H1 (cell line): ENCODE measurements around the gene PODN. TPM values are rescaled to one million over a fixed set of nuclear protein-coding genes. Genes with fewer than 3 reads are reported as not detected.

Source experiments
- CTCF ChIA-PET: fragments of 300-600 bp; sonication (Branson Sonifier 250); formaldehyde crosslinking; loops from one replicate; lab custom pipeline; 2021; ENCODE audit not compliant: partially characterized antibody; lab: Charles Lee
- POLR2A ChIA-PET: fragments of 300-600 bp; sonication (Branson Sonifier 250); formaldehyde crosslinking; loops from one replicate; lab custom pipeline; 2021; ENCODE audit warnings: inconsistent platforms; ENCODE audit not compliant: partially characterized antibody; lab: Charles Lee
- DNase-seq, 2 experiments: peaks; one replicate each; pipeline versions ENCODE4 v3.0.0 to v3.0.0-alpha.2; 2010 to 2022; ENCODE audit warnings: low spot score in 2 of 2, low read depth in 1 of 2, mixed read lengths in 1 of 2
- FAIRE-seq: peaks from 2 replicates; lab custom pipeline; 2011; peaks lifted over from hg19 to GRCh38; lab: Jason Lieb, UNC
- H2AFZ ChIP-seq: 2 replicates; pipeline ENCODE4 v1.8.1; 2012; ENCODE audit warnings: low read length, inconsistent platforms
- H2AK5ac ChIP-seq: 2 replicates; pipeline ENCODE4 v1.6.1; 2013; ENCODE audit warnings: low read depth, low read length
- H2BK120ac ChIP-seq: replicated peaks from 2 replicates; pipeline ENCODE3; 2013; ENCODE audit warnings: low read depth, low read length, inconsistent platforms
- H2BK12ac ChIP-seq: 2 replicates; pipeline ENCODE4 v1.6.1; 2013; ENCODE audit warnings: low read depth, low read length
- H2BK15ac ChIP-seq: 2 replicates; pipeline ENCODE4 v1.6.1; 2013; ENCODE audit warnings: low read length
- H2BK20ac ChIP-seq: 2 replicates; pipeline ENCODE4 v1.6.1; 2013; ENCODE audit warnings: low read length
- H2BK5ac ChIP-seq: 2 replicates; pipeline ENCODE4 v1.6.1; 2013; ENCODE audit warnings: low read depth, low read length
- H3K14ac ChIP-seq: 2 replicates; pipeline ENCODE4 v1.6.1; 2013; ENCODE audit warnings: inconsistent platforms; ENCODE audit not compliant: insufficient read length
- H3K18ac ChIP-seq: 2 replicates; pipeline ENCODE4 v1.6.1; 2013; ENCODE audit warnings: low read length; ENCODE audit errors: extremely low read depth
- H3K23ac ChIP-seq: 2 replicates; pipeline ENCODE4 v1.6.1; 2013; ENCODE audit warnings: inconsistent platforms; ENCODE audit not compliant: insufficient read length
- H3K23me2 ChIP-seq: 2 replicates; pipeline ENCODE4 v1.6.1; 2013; ENCODE audit warnings: low read depth, low read length
- H3K27ac ChIP-seq: 2 replicates; pipeline ENCODE4 v1.6.1; 2011; ENCODE audit warnings: low read depth, low read length, inconsistent platforms
- H3K27me3 ChIP-seq, 4 experiments: replicated peaks in 1 of 4; 1 replicate in 1 of 4; 2 replicates in 3 of 4; pipeline versions ENCODE4 v1.6.1 to v1.8.1; 2011 to 2013; ENCODE audit warnings: low read length in 3 of 4, mild to moderate bottlenecking in 3 of 4, inconsistent platforms in 2 of 4, mixed read lengths in 2 of 4, moderate library complexity in 1 of 4; ENCODE audit not compliant: control insufficient read depth in 3 of 4, insufficient read depth in 3 of 4; ENCODE audit errors: extremely low read depth in 1 of 4
- H3K36me3 ChIP-seq, 4 experiments: 2 replicates each; pipeline versions ENCODE4 v1.6.1 to v1.8.1; 2011 to 2013; ENCODE audit warnings: mild to moderate bottlenecking in 4 of 4, low read length in 3 of 4, moderate library complexity in 2 of 4, control low read depth in 1 of 4, inconsistent platforms in 1 of 4; ENCODE audit not compliant: insufficient read depth in 4 of 4, control insufficient read depth in 2 of 4
- H3K4ac ChIP-seq: replicated peaks from 2 replicates; pipeline ENCODE3; 2013; ENCODE audit warnings: low read length, low read depth, mixed read lengths, inconsistent platforms; ENCODE audit not compliant: insufficient read length
- H3K4me1 ChIP-seq, 4 experiments: replicated peaks in 1 of 4; 1 replicate in 1 of 4; 2 replicates in 3 of 4; pipeline versions ENCODE4 v1.6.1 to v1.8.1; 2011 to 2013; ENCODE audit warnings: low read length in 3 of 4, inconsistent platforms in 2 of 4, mixed read lengths in 1 of 4; ENCODE audit not compliant: insufficient read depth in 4 of 4, control insufficient read depth in 3 of 4
- H3K4me2 ChIP-seq, 2 experiments: 2 replicates each; pipeline versions ENCODE4 v1.6.1 to v1.8.1; 2011 to 2013; ENCODE audit warnings: low read depth in 2 of 2, low read length in 2 of 2, control low read depth in 1 of 2, inconsistent platforms in 1 of 2, mild to moderate bottlenecking in 1 of 2; ENCODE audit not compliant: insufficient read depth in 1 of 2
- H3K4me3 ChIP-seq, 4 experiments: fragments of 200-600, 300-600 bp in 1 of 4; sonication (generic), shearing (Covaris generic), sonication (Bioruptor Twin) in 1 of 4; 2 replicates each; pipeline versions ENCODE4 v1.5.1 to v1.8.1; 2011 to 2016; ENCODE audit warnings: low read length in 4 of 4, low read depth in 3 of 4, control low read depth in 2 of 4, inconsistent platforms in 2 of 4, mild to moderate bottlenecking in 2 of 4, mixed read lengths in 1 of 4, moderate library complexity in 1 of 4; ENCODE audit not compliant: insufficient read depth in 2 of 4; ENCODE audit errors: extremely low read depth in 1 of 4
- H3K56ac ChIP-seq: replicated peaks from 2 replicates; pipeline ENCODE3; 2013; ENCODE audit warnings: low read depth, mild to moderate bottlenecking, mixed read lengths, low read length, inconsistent platforms; ENCODE audit not compliant: insufficient read length
- H3K79me1 ChIP-seq: 2 replicates; pipeline ENCODE4 v1.6.1; 2013; ENCODE audit warnings: low read depth, low read length, control low read depth
- H3K79me2 ChIP-seq, 2 experiments: 2 replicates each; pipeline versions ENCODE4 v1.6.1 to v1.8.1; 2012 to 2013; ENCODE audit warnings: low read length in 2 of 2, mild to moderate bottlenecking in 2 of 2, inconsistent platforms in 1 of 2; ENCODE audit not compliant: insufficient read depth in 2 of 2, control insufficient read depth in 1 of 2
- H3K9ac ChIP-seq, 4 experiments: replicated peaks in 1 of 4; 1 replicate in 1 of 4; 2 replicates in 3 of 4; pipeline versions ENCODE4 v1.6.1 to v1.8.1; 2011 to 2013; ENCODE audit warnings: low read depth in 3 of 4, low read length in 3 of 4, control low read depth in 2 of 4, mild to moderate bottlenecking in 2 of 4, moderate library complexity in 2 of 4, inconsistent platforms in 1 of 4; ENCODE audit errors: extremely low read depth in 1 of 4
- H3K9me3 ChIP-seq, 2 experiments: 2 replicates each; pipeline versions ENCODE4 v1.6.1 to v1.8.1; 2012 to 2013; ENCODE audit warnings: mild to moderate bottlenecking in 2 of 2, moderate library complexity in 2 of 2, control low read depth in 1 of 2, inconsistent platforms in 1 of 2, low read depth in 1 of 2, low read length in 1 of 2, mixed read lengths in 1 of 2; ENCODE audit not compliant: insufficient read depth in 2 of 2
- H4K20me1 ChIP-seq, 2 experiments: replicated peaks in 1 of 2; 2 replicates each; pipeline versions ENCODE3 to v1.8.1; 2011 to 2013; ENCODE audit warnings: inconsistent platforms in 2 of 2, low read length in 2 of 2, mild to moderate bottlenecking in 1 of 2; ENCODE audit not compliant: insufficient read depth in 2 of 2, control insufficient read depth in 1 of 2
- H4K5ac ChIP-seq: 2 replicates; pipeline ENCODE4 v1.6.1; 2013; ENCODE audit warnings: low read length, low read depth, mixed read lengths, inconsistent platforms; ENCODE audit not compliant: insufficient read length
- H4K8ac ChIP-seq: 2 replicates; pipeline ENCODE4 v1.8.0; 2013; ENCODE audit warnings: mild to moderate bottlenecking, moderate library complexity, low read length, inconsistent platforms; ENCODE audit not compliant: insufficient read depth; ENCODE audit errors: extremely low read depth
- H4K91ac ChIP-seq: replicated peaks from 2 replicates; pipeline ENCODE3; 2013; ENCODE audit warnings: low read length, mixed read lengths, inconsistent platforms; ENCODE audit not compliant: insufficient read length
- MAFK ChIP-seq: IDR thresholded peaks from 2 replicates; pipeline ENCODE4 v1.6.1; 2012; ENCODE audit warnings: low read depth, mild to moderate bottlenecking, improper control_type of control experiment, low read length
- RNF2 ChIP-seq: fragments of 200-900, 300-1000 bp; sonication (generic); IDR thresholded peaks from 2 replicates; pipeline ENCODE4 v1.7.1; 2016; ENCODE audit warnings: borderline replicate concordance, low read depth, mild to moderate bottlenecking, antibody characterized with exemption, low read length; ENCODE audit not compliant: poor library complexity, severe bottlenecking; ENCODE audit errors: missing control alignments
- WGBS, 2 experiments: shearing (Covaris generic) in 1 of 2; methylation state at CpG; one replicate each; pipeline versions ENCODE4 v1.1.6 to v1.1.7; 2013 to 2015; ENCODE audit warnings: low lambda C conversion rate in 2 of 2, mixed read lengths in 2 of 2, inconsistent platforms in 1 of 2, low coverage in 1 of 2, missing lambda C conversion rate in 1 of 2; ENCODE audit not compliant: insufficient replicate concordance in 2 of 2, insufficient coverage in 1 of 2, insufficient read length in 1 of 2; ENCODE audit errors: extremely low coverage in 1 of 2, missing lambda C conversion rate in 1 of 2; 5-methylcytosine and 5-hydroxymethylcytosine counted together
- polyA plus RNA-seq, 7 experiments: library from polyadenylated mRNA; depleted of rRNA in 3 of 7; stranded (reverse) in 5 of 7; unstranded in 2 of 7; fragments of >200 nt in 5 of 7; fragments of 200-250 nt in 2 of 7; gene quantifications; 1 replicate in 5 of 7; 2 replicates in 1 of 7; 4 replicates in 1 of 7; pipeline versions ENCODE4 v1.2.1 to v1.2.3, GENCODE V29; 2011 to 2013; ENCODE audit warnings: missing spikeins in 2 of 7, mixed read lengths in 2 of 7
- total RNA-seq: library from RNA; stranded (reverse); fragmentation: NEBNext Ultra II Directional; extraction: Animal tissue kit (Norgen Biotek cat#: 25700); gene quantifications from 2 replicates; pipeline ENCODE4 v1.2.1, GENCODE V29; 2021

The PODN gene
- total and polyA plus RNA-seq, 2 of the 8 experiments (the other 6 are each of a cell fraction or from before 2014, with no cell fraction given): 0.11 to 0.17 TPM

DNA sequence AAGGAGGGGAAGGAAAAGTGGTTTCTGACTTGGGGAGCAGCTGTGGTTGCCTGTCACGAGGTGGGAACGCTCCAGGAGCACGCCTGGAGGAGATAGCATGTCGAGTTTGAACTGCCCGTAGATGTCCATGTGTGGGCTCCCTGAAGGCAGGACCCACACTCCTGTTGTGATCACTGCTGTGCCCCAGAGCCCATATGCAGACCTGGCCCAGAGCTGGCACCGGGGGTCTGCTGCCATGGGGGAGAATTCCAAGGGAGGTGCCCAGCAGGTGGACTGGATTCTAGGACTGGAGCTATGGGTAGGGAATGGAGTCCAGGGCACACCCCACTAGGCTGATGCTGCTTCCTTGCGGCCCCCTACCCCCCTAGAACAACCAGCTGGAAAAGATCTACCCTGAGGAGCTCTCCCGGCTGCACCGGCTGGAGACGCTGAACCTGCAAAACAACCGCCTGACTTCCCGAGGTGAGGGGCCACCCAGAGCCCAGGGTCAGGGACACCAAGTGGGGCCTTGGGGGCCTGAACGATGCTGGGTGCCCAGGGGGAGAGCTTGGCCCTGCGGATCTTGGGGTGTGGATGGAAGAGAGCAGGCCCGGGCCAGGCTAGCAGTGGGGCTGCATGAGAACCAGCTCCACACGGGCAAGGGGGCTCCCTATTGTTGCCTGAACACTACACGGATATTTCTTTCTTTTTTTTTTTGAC lies 9.3 kb downstream of the PODN start:
- CTCF ChIA-PET: interaction anchor here (1.2 to 3.7 kb wide), 6 partner anchors 9 to 114 kb away, joined by 3 to 14 read pairs (median 5); partner anchors contain the start of gene PODN
- Histone ChIP-seq H4K91ac (no peak overlapping the region), H3K79me2 (no peaks in the 10 kb centered on the region), H3K27me3 (no peaks in the 10 kb centered on the region; a peak in 2 of 7 replicates), H3K36me3 (no peaks in the 10 kb centered on the region), H3K4me1 (peaks cover 0 to 6% (median 0%) of the 10 kb centered on the region in 4 experiments; a peak in 2 of 7 replicates), H4K8ac (no peak overlapping the region), H3K4me2 (no peak overlapping the region), H2BK120ac (no peak overlapping the region), H3K14ac (no peak overlapping the region), H4K5ac (no peak overlapping the region), H4K20me1 (no peaks in the 10 kb centered on the region), H3K56ac (no peak overlapping the region), H3K23ac (no peak overlapping the region), H3K18ac (no peak overlapping the region), H3K23me2 (peaks cover 2% of the 10 kb centered on the region; the same call in 1 of the 2 replicates), H3K79me1 (no peaks in the 10 kb centered on the region), H2BK15ac (no peak overlapping the region), H2BK5ac (no peak overlapping the region), H3K4ac (no peak overlapping the region), H3K27ac (no peak overlapping the region), H2BK12ac (no peak overlapping the region), H2AFZ (no peak overlapping the region), H3K4me3 (no peak overlapping the region), H2AK5ac (no peak overlapping the region), H3K9me3 (no peaks in the 10 kb centered on the region), H3K9ac (no peak overlapping the region), H2BK20ac (no peak overlapping the region)
- POLR2A ChIA-PET: interaction anchor here (1.1 kb wide), 1 partner anchor 36 kb away, joined by 3 read pairs; no protein-coding TSS in a partner anchor
- DNase-seq (no peak), FAIRE-seq (no peak)
- 83% methylated on average over 13 of the region's 17 CpGs; no CpG with 5 or more reads in 1 of the 2 experiments for WGBS, 2 experiments
- TF ChIP-seq MAFK (no peak), RNF2 (no peak)
